ENCODE results near the gene HACD3. TPM values are rescaled to one million over a fixed set of nuclear protein-coding genes. Genes with fewer than 3 reads are reported as not detected.

HACD3 gene
- total and polyA plus RNA-seq, 2 of the 13 experiments (the other 11 are each of a cell fraction or from before 2014, with no cell fraction given): 73.6 to 161 TPM

DNA sequence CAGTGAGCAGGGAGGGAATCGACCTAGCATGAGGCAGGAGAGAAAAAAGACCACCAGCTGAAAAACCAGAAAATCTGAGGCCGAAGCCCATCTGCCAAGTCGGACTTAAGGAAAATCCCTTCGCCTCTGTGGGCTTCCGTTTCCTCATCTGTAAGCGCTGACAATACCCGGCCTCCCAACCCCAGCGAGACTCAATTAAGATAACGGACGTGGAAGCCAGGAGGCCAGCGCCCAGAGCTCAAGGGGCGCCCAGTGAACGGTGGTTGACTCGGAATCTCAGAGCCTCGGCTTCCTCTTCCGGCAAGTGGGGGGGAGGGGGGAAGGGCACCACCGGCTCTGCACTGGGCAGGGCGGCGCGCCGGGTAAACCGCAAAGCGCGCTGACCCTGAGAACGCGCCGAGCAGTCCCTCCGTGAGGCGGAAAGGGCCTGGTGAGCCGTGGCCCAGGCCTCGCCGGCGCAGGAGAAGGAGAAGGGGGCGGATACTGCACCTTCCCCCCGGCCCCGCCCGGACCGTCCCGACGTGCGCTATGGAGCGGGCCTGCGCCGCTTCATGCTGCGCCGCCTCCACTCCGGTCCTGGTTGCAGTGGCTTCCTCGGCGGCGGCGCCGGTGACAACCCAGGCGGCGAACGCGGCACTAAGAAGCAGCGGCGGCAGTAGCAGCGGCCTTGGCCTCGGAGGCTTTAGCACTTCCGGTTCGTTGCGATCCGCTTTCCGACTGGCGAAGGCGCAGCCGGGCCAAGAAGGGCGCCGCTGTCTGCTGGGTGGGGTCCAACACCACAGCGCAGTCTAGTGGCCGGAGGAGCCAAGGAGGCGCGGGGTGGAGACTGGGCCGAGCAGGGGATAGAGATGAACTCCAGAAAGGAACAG, 13.0 kb upstream of the HACD3 start, which contains the start of gene DPP8 (continued):
- TF ChIP-seq CC2D1A (CRISPR knock-in tag; IDR thresholded peaks at IDR 0.05) (0 out of 2 replicates have a peak, but pooled peaks have one; percentile 47), ZNF800 (CRISPR knock-in tag; IDR thresholded peaks at IDR 0.05) (0 out of 2 replicates have a peak, but pooled peaks have one; percentile 24), ZNF512B (CRISPR knock-in tag; IDR thresholded peaks at IDR 0.05; ENCODE audit: borderline replicate concordance) (peak; percentile 39; the same call in 1 of the 2 replicates), HOXA9 (CRISPR knock-in tag; IDR thresholded peaks at IDR 0.05; ENCODE audit: borderline replicate concordance) (no peak), ZFP82 (CRISPR knock-in tag; IDR thresholded peaks at IDR 0.05; ENCODE audit: borderline replicate concordance) (peak; percentile 85), ZNF878 (CRISPR knock-in tag; IDR thresholded peaks at IDR 0.05) (no peak), SRSF1 (optimal IDR thresholded peaks at IDR 0.05; ENCODE audit: low read depth, low read length) (no peak), RBM39 (IDR thresholded peaks at IDR 0.05; ENCODE audit: low read depth, low read length, poor library complexity, severe bottlenecking) (peak; percentile 81), ZNF746 (CRISPR knock-in tag; IDR thresholded peaks at IDR 0.05) (peak; percentile 74; the same call in 1 of the 2 replicates), ZNF510 (CRISPR knock-in tag; IDR thresholded peaks at IDR 0.05; ENCODE audit: low read depth) (peak; percentile 95), SMYD3 (CRISPR knock-in tag; IDR thresholded peaks at IDR 0.05) (no peak), HNF4A (CRISPR knock-in tag; IDR thresholded peaks at IDR 0.05) (peak; percentile 28; the same call in 1 of the 2 replicates), MLX (CRISPR knock-in tag; IDR thresholded peaks at IDR 0.05) (no peak), STAT5B (CRISPR knock-in tag; IDR thresholded peaks at IDR 0.05) (no peak), ZNF713 (CRISPR knock-in tag; IDR thresholded peaks at IDR 0.05) (no peak), NFE2L1 (CRISPR knock-in tag; IDR thresholded peaks at IDR 0.05; ENCODE audit: borderline replicate concordance) (no peak), KMT2A (CRISPR knock-in tag; IDR thresholded peaks at IDR 0.05) (peak; percentile 91)
- TF ChIP-seq, protein P1, sequence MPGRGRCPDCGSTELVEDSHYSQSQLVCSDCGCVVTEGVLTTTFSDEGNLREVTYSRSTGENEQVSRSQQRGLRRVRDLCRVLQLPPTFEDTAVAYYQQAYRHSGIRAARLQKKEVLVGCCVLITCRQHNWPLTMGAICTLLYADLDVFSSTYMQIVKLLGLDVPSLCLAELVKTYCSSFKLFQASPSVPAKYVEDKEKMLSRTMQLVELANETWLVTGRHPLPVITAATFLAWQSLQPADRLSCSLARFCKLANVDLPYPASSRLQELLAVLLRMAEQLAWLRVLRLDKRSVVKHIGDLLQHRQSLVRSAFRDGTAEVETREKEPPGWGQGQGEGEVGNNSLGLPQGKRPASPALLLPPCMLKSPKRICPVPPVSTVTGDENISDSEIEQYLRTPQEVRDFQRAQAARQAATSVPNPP (CRISPR knock-in tag; IDR thresholded peaks at IDR 0.05): no peak
- TF ChIP-seq, protein P2, sequence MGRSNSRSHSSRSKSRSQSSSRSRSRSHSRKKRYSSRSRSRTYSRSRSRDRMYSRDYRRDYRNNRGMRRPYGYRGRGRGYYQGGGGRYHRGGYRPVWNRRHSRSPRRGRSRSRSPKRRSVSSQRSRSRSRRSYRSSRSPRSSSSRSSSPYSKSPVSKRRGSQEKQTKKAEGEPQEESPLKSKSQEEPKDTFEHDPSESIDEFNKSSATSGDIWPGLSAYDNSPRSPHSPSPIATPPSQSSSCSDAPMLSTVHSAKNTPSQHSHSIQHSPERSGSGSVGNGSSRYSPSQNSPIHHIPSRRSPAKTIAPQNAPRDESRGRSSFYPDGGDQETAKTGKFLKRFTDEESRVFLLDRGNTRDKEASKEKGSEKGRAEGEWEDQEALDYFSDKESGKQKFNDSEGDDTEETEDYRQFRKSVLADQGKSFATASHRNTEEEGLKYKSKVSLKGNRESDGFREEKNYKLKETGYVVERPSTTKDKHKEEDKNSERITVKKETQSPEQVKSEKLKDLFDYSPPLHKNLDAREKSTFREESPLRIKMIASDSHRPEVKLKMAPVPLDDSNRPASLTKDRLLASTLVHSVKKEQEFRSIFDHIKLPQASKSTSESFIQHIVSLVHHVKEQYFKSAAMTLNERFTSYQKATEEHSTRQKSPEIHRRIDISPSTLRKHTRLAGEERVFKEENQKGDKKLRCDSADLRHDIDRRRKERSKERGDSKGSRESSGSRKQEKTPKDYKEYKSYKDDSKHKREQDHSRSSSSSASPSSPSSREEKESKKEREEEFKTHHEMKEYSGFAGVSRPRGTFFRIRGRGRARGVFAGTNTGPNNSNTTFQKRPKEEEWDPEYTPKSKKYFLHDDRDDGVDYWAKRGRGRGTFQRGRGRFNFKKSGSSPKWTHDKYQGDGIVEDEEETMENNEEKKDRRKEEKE (IDR thresholded peaks at IDR 0.05): no peak

All from HepG2 (cell line).